HG02840 (cell line): ENCODE measurements around the gene NEXN.
"Not testable (repeated sequence)": the region's sequence is repeated elsewhere in the genome, so short reads cannot be mapped to it uniquely, and the experiment has no call there.

Experiments used
- ATAC-seq: cut with Tn5 transposase; IDR thresholded peaks from one replicate; pipeline ENCODE4 v1.9.1; 2021; ENCODE audit warnings: mild to moderate bottlenecking, moderate library complexity, moderate number of reproducible peaks; ENCODE audit not compliant: unreplicated experiment, low FRiP score

NEXN gene

GRCh38 chr1:77956464-77956863 is 68.0 kb downstream of the NEXN start:
- no peak for ATAC-seq

GRCh38 chr1:77958391-77958790 is 70.0 kb downstream of the NEXN start:
- ATAC-seq, result no peak

- no peak for ATAC-seq
Measured at GRCh38 chr1:77958850-77959249, 70.4 kb downstream of the NEXN start.

GRCh38 chr1:77961392-77961791 is 73.0 kb downstream of the NEXN start:
- ATAC-seq, result no peak

GRCh38 chr1:77966291-77966690 is 77.9 kb downstream of the NEXN start:
- ATAC-seq, result no peak

- no peak for ATAC-seq
Measured at GRCh38 chr1:77970192-77970591, 81.8 kb downstream of the NEXN start.

- ATAC-seq, result no peak
Measured at GRCh38 chr1:77972080-77972479, 83.7 kb downstream of the NEXN start.

- no peak for ATAC-seq
Measured at GRCh38 chr1:77975386-77975785, 87.0 kb downstream of the NEXN start.

- no peak for ATAC-seq
Measured at GRCh38 chr1:77975907-77976306, 87.5 kb downstream of the NEXN start.

GRCh38 chr1:77976433-77977076 is 88.1 kb downstream of the NEXN start:
- no peak for ATAC-seq

- no peak for ATAC-seq
Measured at GRCh38 chr1:77977989-77978292, 89.5 kb downstream of the NEXN start.

GRCh38 chr1:77978293-77978968 is 90.0 kb downstream of the NEXN start:
- ATAC-seq, result peak; percentile 70

GRCh38 chr1:77978969-77979876 is 90.8 kb downstream of the NEXN start, which contains the start of gene FUBP1:
TSS of gene FUBP1 (minus strand) at chr1:77979072. CDS start at chr1:77979004, 68 bp downstream.
- ATAC-seq, result peak; percentile 75

- ATAC-seq, result not testable (repeated sequence)
Measured at GRCh38 chr1:77983352-77983996, 95.0 kb downstream of the NEXN start.

- ATAC-seq, result no peak
Measured at GRCh38 chr1:77983997-77984355, 95.6 kb downstream of the NEXN start.

- no peak for ATAC-seq
Measured at GRCh38 chr1:77984629-77985028, 96.2 kb downstream of the NEXN start.

- ATAC-seq, result no peak
Measured at GRCh38 chr1:77986810-77987209, 98.4 kb downstream of the NEXN start.

- ATAC-seq, result no peak
Measured at GRCh38 chr1:77987919-77988318, 99.5 kb downstream of the NEXN start.

GRCh38 chr1:77989744-77990143 is 101.3 kb downstream of the NEXN start:
- no peak for ATAC-seq

GRCh38 chr1:77990629-77991204 is 102.3 kb downstream of the NEXN start:
- ATAC-seq, result no peak

GRCh38 chr1:77991638-77992037 is 103.2 kb downstream of the NEXN start:
- ATAC-seq, result no peak
